ENCODE results near the gene PLEKHN1.

PLEKHN1 gene

GRCh38 chr1:930633-931138, 35.6 kb upstream of the PLEKHN1 start:
- Histone ChIP-seq H3K9me3 (ENCODE audit: insufficient read depth, low read length) (no peaks in the 10 kb centered on the region), H3K36me3 (replicated peaks; ENCODE audit: low read depth, low read length) (no peaks in the 10 kb centered on the region), H3K27me3 (ENCODE audit: low read depth, low read length) (peaks cover 13% of the 10 kb centered on the region; the same call in 1 of the 2 replicates), H3K4me1 (ENCODE audit: low read length) (no peaks in the 10 kb centered on the region), H3K9ac (ENCODE audit: low read length) (no peak overlapping the region), H3K4me3 (ENCODE audit: low read length) (no peak overlapping the region), H3K79me2 (ENCODE audit: low read length) (no peaks in the 10 kb centered on the region), H3K27ac (ENCODE audit: low read length) (no peak overlapping the region), H4K20me1 (ENCODE audit: insufficient read depth, low read length) (no peaks in the 10 kb centered on the region), H2AFZ (ENCODE audit: low read depth, low read length) (no peak overlapping the region), H3K4me2 (ENCODE audit: low read length) (no peak overlapping the region)
- TF ChIP-seq, protein P1, sequence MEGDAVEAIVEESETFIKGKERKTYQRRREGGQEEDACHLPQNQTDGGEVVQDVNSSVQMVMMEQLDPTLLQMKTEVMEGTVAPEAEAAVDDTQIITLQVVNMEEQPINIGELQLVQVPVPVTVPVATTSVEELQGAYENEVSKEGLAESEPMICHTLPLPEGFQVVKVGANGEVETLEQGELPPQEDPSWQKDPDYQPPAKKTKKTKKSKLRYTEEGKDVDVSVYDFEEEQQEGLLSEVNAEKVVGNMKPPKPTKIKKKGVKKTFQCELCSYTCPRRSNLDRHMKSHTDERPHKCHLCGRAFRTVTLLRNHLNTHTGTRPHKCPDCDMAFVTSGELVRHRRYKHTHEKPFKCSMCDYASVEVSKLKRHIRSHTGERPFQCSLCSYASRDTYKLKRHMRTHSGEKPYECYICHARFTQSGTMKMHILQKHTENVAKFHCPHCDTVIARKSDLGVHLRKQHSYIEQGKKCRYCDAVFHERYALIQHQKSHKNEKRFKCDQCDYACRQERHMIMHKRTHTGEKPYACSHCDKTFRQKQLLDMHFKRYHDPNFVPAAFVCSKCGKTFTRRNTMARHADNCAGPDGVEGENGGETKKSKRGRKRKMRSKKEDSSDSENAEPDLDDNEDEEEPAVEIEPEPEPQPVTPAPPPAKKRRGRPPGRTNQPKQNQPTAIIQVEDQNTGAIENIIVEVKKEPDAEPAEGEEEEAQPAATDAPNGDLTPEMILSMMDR (IDR thresholded peaks at IDR 0.05; ENCODE audit: low read depth, low read length), result no peak
- no peak for TF ChIP-seq EZH2phosphoT487 (IDR thresholded peaks at IDR 0.05; ENCODE audit: low read depth)

DNA sequence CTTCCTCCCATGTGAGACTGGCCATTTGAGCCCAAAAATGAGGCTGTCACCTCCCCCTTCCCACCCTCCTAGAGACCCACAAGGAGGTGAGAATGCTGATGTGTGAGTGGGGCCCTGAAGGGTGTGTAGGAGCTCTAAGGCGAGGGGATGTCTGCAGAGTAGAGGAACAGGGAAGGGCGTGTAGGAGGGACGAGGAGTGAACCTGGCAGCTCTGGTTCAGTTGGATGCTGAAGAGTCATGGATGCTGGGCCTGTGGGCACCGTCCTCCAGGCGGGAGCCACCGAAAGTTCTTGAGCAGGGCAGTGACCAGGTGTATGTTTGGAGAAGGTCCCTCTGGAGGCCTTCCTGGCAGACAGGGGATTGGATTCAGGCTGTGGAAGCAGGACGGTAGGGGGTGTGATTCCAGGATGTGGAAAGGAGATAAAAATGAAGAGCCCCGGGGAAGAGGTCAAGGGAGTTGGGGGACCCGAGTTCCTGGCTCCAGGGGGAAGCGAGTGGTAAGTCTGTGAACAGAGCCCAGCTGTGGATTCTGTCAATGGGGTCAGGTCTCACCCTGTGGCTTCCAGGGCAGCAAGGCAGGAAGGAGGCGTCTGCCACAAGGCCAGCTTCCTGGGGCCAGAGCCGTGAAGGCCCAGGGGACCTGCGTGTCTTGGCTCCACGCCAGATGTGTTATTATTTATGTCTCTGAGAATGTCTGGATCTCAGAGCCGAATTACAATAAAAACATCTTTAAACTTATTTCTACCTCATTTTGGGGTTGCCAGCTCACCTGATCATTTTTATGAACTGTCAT, 34.7 kb upstream of the PLEKHN1 start:
- H3K79me2 ChIP-seq (ENCODE audit: low read length), result no peaks in the 10 kb centered on the region
- peaks cover 13% of the 10 kb centered on the region; the same call in 1 of the 2 replicates for H3K27me3 ChIP-seq (ENCODE audit: low read depth, low read length)
- no peak overlapping the region for H3K4me3 ChIP-seq (ENCODE audit: low read length)
- no peak overlapping the region for H3K27ac ChIP-seq (ENCODE audit: low read length)
- H3K4me1 ChIP-seq (ENCODE audit: low read length), result no peaks in the 10 kb centered on the region
- no peak overlapping the region for H2AFZ ChIP-seq (ENCODE audit: low read depth, low read length)
- no peaks in the 10 kb centered on the region for H4K20me1 ChIP-seq (ENCODE audit: insufficient read depth, low read length)
- TF ChIP-seq, protein P1 (IDR thresholded peaks at IDR 0.05; ENCODE audit: low read depth, low read length), result no peak
- TF ChIP-seq EZH2phosphoT487 (IDR thresholded peaks at IDR 0.05; ENCODE audit: low read depth), result no peak
- no peaks in the 10 kb centered on the region for H3K9me3 ChIP-seq (ENCODE audit: insufficient read depth, low read length)
- H3K4me2 ChIP-seq (ENCODE audit: low read length), result no peak overlapping the region
- no peak overlapping the region for H3K9ac ChIP-seq (ENCODE audit: low read length)
- no peaks in the 10 kb centered on the region for H3K36me3 ChIP-seq (replicated peaks; ENCODE audit: low read depth, low read length)

DNA sequence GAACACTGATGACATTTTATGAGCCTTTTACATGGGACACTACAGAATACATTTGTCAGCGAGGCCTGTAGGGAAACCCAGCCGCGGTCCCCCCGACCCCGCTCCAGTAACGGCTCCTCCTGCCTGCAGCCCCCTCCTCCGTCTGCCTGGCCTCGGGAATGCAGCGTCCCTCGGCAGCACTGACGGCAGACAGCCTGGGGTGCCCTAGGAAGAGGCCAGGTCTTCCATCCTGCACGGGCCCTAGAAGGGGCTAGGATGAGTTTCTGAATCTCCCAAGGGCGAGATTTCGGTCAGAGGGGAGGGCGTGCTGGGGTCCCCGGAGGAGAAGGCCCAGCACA, 34.1 kb upstream of the PLEKHN1 start:
- no peak overlapping the region for H3K4me3 ChIP-seq (ENCODE audit: low read length)
- no peak overlapping the region for H3K4me2 ChIP-seq (ENCODE audit: low read length)
- no peaks in the 10 kb centered on the region for H3K4me1 ChIP-seq (ENCODE audit: low read length)
- H3K27me3 ChIP-seq (ENCODE audit: low read depth, low read length), result peaks cover 13% of the 10 kb centered on the region; the same call in 1 of the 2 replicates
- H2AFZ ChIP-seq (ENCODE audit: low read depth, low read length), result no peak overlapping the region
- no peaks in the 10 kb centered on the region for H3K36me3 ChIP-seq (replicated peaks; ENCODE audit: low read depth, low read length)
- no peak overlapping the region for H3K9ac ChIP-seq (ENCODE audit: low read length)
- no peaks in the 10 kb centered on the region for H4K20me1 ChIP-seq (ENCODE audit: insufficient read depth, low read length)
- no peaks in the 10 kb centered on the region for H3K79me2 ChIP-seq (ENCODE audit: low read length)
- no peak overlapping the region for H3K27ac ChIP-seq (ENCODE audit: low read length)
- no peak for TF ChIP-seq EZH2phosphoT487 (IDR thresholded peaks at IDR 0.05; ENCODE audit: low read depth)
- TF ChIP-seq, protein P1 (IDR thresholded peaks at IDR 0.05; ENCODE audit: low read depth, low read length), result no peak
- no peaks in the 10 kb centered on the region for H3K9me3 ChIP-seq (ENCODE audit: insufficient read depth, low read length)

- Histone ChIP-seq H3K4me3 (ENCODE audit: low read length) (no peak overlapping the region), H3K9ac (ENCODE audit: low read length) (no peak overlapping the region), H3K9me3 (ENCODE audit: insufficient read depth, low read length) (no peaks in the 10 kb centered on the region), H3K27me3 (ENCODE audit: low read depth, low read length) (peaks cover 10% of the 10 kb centered on the region; the same call in 1 of the 2 replicates), H4K20me1 (ENCODE audit: insufficient read depth, low read length) (no peaks in the 10 kb centered on the region), H3K27ac (ENCODE audit: low read length) (no peak overlapping the region), H3K79me2 (ENCODE audit: low read length) (no peaks in the 10 kb centered on the region), H3K4me1 (ENCODE audit: low read length) (no peaks in the 10 kb centered on the region), H2AFZ (ENCODE audit: low read depth, low read length) (no peak overlapping the region), H3K36me3 (replicated peaks; ENCODE audit: low read depth, low read length) (no peaks in the 10 kb centered on the region), H3K4me2 (ENCODE audit: low read length) (no peak overlapping the region)
- TF ChIP-seq EZH2phosphoT487 (IDR thresholded peaks at IDR 0.05; ENCODE audit: low read depth), result no peak
- TF ChIP-seq, protein P1 (IDR thresholded peaks at IDR 0.05; ENCODE audit: low read depth, low read length), result no peak
Measured at GRCh38 chr1:932776-933602, 33.3 kb upstream of the PLEKHN1 start.

All from OCI-LY3 (cell line).